ENCODE measurements around the gene ARR3.
"Not testable (repeated sequence)": the region's sequence is repeated elsewhere in the genome, so short reads cannot be mapped to it uniquely, and the experiment has no call there.

The ARR3 gene

GRCh38 chrX:70268034-70268433 lies at the start of gene ARR3:
Gene ARR3, plus strand, starts transcription at chrX:70268334. Its CDS starts 1,052 bp downstream, at chrX:70269386.
- no peak for DNase-seq

- no peak for DNase-seq
Observed at GRCh38 chrX:70219938-70220764, 48.0 kb upstream of the ARR3 start.

GRCh38 chrX:70226048-70226447 lies 42.1 kb upstream of the ARR3 start:
- no peak for DNase-seq

GRCh38 chrX:70226687-70227086 lies 41.4 kb upstream of the ARR3 start:
- no peak for DNase-seq

GRCh38 chrX:70231666-70232065 lies 36.5 kb upstream of the ARR3 start:
- DNase-seq = no peak

- no peak for DNase-seq
Observed at GRCh38 chrX:70234355-70234754, 33.8 kb upstream of the ARR3 start, which contains the start of gene AWAT1. Gene AWAT1, plus strand, starts transcription at chrX:70234655. Its CDS starts 41 bp downstream, at chrX:70234696.

GRCh38 chrX:70240751-70241150 lies 27.4 kb upstream of the ARR3 start:
- no peak for DNase-seq

- no peak for DNase-seq
Observed at GRCh38 chrX:70241501-70241900, 26.6 kb upstream of the ARR3 start.

- DNase-seq = not testable (repeated sequence)
Observed at GRCh38 chrX:70243601-70244000, 24.5 kb upstream of the ARR3 start.

GRCh38 chrX:70244881-70245280 lies 23.3 kb upstream of the ARR3 start:
- DNase-seq = no peak

- DNase-seq = no peak
Observed at GRCh38 chrX:70247252-70247651, 20.9 kb upstream of the ARR3 start.

- no peak for DNase-seq
Observed at GRCh38 chrX:70252491-70252890, 15.6 kb upstream of the ARR3 start.

GRCh38 chrX:70253377-70254062 lies 14.6 kb upstream of the ARR3 start:
- DNase-seq = no peak

- no peak for DNase-seq
Observed at GRCh38 chrX:70254063-70254400, 14.1 kb upstream of the ARR3 start.

- DNase-seq = no peak
Observed at GRCh38 chrX:70254909-70255308, 13.2 kb upstream of the ARR3 start.

GRCh38 chrX:70255452-70255851 lies 12.7 kb upstream of the ARR3 start:
- DNase-seq = no peak

- DNase-seq = no peak
Observed at GRCh38 chrX:70257423-70258288, 10.5 kb upstream of the ARR3 start.

- DNase-seq = no peak
Observed at GRCh38 chrX:70260104-70260503, 8.0 kb upstream of the ARR3 start, which contains the start of gene P2RY4. Gene P2RY4, minus strand, starts transcription at chrX:70260204. Its CDS starts 580 bp downstream, at chrX:70259624.

- DNase-seq = peak; percentile 62
Observed at GRCh38 chrX:70262952-70263567, 5.1 kb upstream of the ARR3 start.

- DNase-seq = no peak
Observed at GRCh38 chrX:70264784-70265183, 3.4 kb upstream of the ARR3 start.

- DNase-seq = not testable (repeated sequence)
Observed at GRCh38 chrX:70274029-70274428, 5.9 kb downstream of the ARR3 start.

- DNase-seq = no peak
Observed at GRCh38 chrX:70279081-70279480, 10.9 kb downstream of the ARR3 start.

- DNase-seq = no peak
Observed at GRCh38 chrX:70280573-70280972, 12.4 kb downstream of the ARR3 start.

Data from activated CD4-positive, alpha-beta T cell treated with anti-CD3 and anti-CD28 coated beads for 48 hours (primary cell).